Ishikawa (cell line): Measurements from ENCODE around the gene ADCY10.

ENCODE experiments used
- CEBPB ChIP-seq: IDR thresholded peaks from 2 replicates; pipeline ENCODE4 v1.6.1; 2012
- CREB1 ChIP-seq: IDR thresholded peaks from 2 replicates; pipeline ENCODE4 v1.6.1; 2012; ENCODE audit warnings: low read depth
- EP300 ChIP-seq: IDR thresholded peaks from 2 replicates; pipeline ENCODE4 v1.6.1; 2012; ENCODE audit warnings: borderline replicate concordance
- MAX ChIP-seq: IDR thresholded peaks from 2 replicates; pipeline ENCODE4 v1.6.1; 2012
- NFIC ChIP-seq: IDR thresholded peaks from 2 replicates; pipeline ENCODE4 v1.6.1; 2012
- RAD21 ChIP-seq: IDR thresholded peaks from 2 replicates; pipeline ENCODE4 v1.6.1; 2012; ENCODE audit warnings: low read depth
- REST ChIP-seq: IDR thresholded peaks from 2 replicates; pipeline ENCODE4 v1.6.1; 2012; ENCODE audit warnings: low read depth, mild to moderate bottlenecking
- TAF1 ChIP-seq: IDR thresholded peaks from 2 replicates; pipeline ENCODE4 v1.6.1; 2012; ENCODE audit warnings: low read depth, mild to moderate bottlenecking
- TCF12 ChIP-seq: IDR thresholded peaks from 2 replicates; pipeline ENCODE4 v1.6.1; 2012; ENCODE audit warnings: low read depth
- TEAD4 ChIP-seq: IDR thresholded peaks from 2 replicates; pipeline ENCODE4 v1.6.1; 2012
- USF1 ChIP-seq: IDR thresholded peaks from 2 replicates; pipeline ENCODE4 v1.6.1; 2012
- YY1 ChIP-seq: IDR thresholded peaks from 2 replicates; pipeline ENCODE4 v1.6.1; 2012; ENCODE audit warnings: low read depth
- ZBTB7A ChIP-seq: IDR thresholded peaks from 2 replicates; pipeline ENCODE4 v1.6.1; 2012; ENCODE audit warnings: low read depth

- TF ChIP-seq EP300 = no peak
- TF ChIP-seq RAD21 = no peak
- no peak for TF ChIP-seq TEAD4
- no peak for TF ChIP-seq MAX
- no peak for TF ChIP-seq USF1
- no peak for TF ChIP-seq CEBPB
- no peak for TF ChIP-seq NFIC
- no peak for TF ChIP-seq TAF1
- TF ChIP-seq TCF12 = no peak
- no peak for TF ChIP-seq YY1
- TF ChIP-seq CREB1 = no peak
- no peak for TF ChIP-seq ZBTB7A
- no peak for TF ChIP-seq REST
Measured at GRCh38 chr1:167900907-167901306, 13.0 kb downstream of the ADCY10 start.
